SJSA1 (cell line): Measurements from ENCODE around the gene SULT4A1. TPM values are rescaled to one million over a fixed set of nuclear protein-coding genes. Genes with fewer than 3 reads are reported as not detected.

Experiments
- DNase-seq, 2 experiments: peaks; one replicate each; pipeline ENCODE4 v3.0.0-alpha.2; 2015 to 2020; ENCODE audit warnings: low spot score in 2 of 2, low read depth in 1 of 2
- H3K27ac ChIP-seq: fragments of 250-450 bp; sonication (Bioruptor Pico); 2 replicates; pipeline ENCODE4 v1.5.1; 2020; ENCODE audit warnings: mild to moderate bottlenecking, moderate library complexity
- H3K27me3 ChIP-seq: fragments of 250-450 bp; sonication (Bioruptor Pico); replicated peaks from 2 replicates; pipeline ENCODE4 v1.5.1; 2020; ENCODE audit warnings: mild to moderate bottlenecking, moderate library complexity
- H3K36me3 ChIP-seq: fragments of 250-450 bp; sonication (Bioruptor Pico); 2 replicates; pipeline ENCODE4 v1.5.1; 2020; ENCODE audit warnings: mild to moderate bottlenecking
- H3K4me1 ChIP-seq: fragments of 250-450 bp; sonication (Bioruptor Pico); replicated peaks from 2 replicates; pipeline ENCODE4 v1.6.1; 2021; ENCODE audit warnings: mild to moderate bottlenecking
- H3K4me3 ChIP-seq: fragments of 250-450 bp; sonication (Bioruptor Pico); 2 replicates; pipeline ENCODE4 v1.5.1; 2020; ENCODE audit warnings: mild to moderate bottlenecking
- H3K9me3 ChIP-seq: fragments of 250-450 bp; sonication (Bioruptor Pico); replicated peaks from 2 replicates; pipeline ENCODE4 v1.5.1; 2020; ENCODE audit warnings: mild to moderate bottlenecking
- total RNA-seq: library from RNA; depleted of rRNA; stranded (reverse); fragments of >200 nt; shearing (Covaris generic); gene quantifications from 2 replicates; pipeline ENCODE4 v1.2.3, GENCODE V29; 2014

Gene SULT4A1
- total RNA-seq, 1 experiment from 2014 or later: not detected

DNA sequence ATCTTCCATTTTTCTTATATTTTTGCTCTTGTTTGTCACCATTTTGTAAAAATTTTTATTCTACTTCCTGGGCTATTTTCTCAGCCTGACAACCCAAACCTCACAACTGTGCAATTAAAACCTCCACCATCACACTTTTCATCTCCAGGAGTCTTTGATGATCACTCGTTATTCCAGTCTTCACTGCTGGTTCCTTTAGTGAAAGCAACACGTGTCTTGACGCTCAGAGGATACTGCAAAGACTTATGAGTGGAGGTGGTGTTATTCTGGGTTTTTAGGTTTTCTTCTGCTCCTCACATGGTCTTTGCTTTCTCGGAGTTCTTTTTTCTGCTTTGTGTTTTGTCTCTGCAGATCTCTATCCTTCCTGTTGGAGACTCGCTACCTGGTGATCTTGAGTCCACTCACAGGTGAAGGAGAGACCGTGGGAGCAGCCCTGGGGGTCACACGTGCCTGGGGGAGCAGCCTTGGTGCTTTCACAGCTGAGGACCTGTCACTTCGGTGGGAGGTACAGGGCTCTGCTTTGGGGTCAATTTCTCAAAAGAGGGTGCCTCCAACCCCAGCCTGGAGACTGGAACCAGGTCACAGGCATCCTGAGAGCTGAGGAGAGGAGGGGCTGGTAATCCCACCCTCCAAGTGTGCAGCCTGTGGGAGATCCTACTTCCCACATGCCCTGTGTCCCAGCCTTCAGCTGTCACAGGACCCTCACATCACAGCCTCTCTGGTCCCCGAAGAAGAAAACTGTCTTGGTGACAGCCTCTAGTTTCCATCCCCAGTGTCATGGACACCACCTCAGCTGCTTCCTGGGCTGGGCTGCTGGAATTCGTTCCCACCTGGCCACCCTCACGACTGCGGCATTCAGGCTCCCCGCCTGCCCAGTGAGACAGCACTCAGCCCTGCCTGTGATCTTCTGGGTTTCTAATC lies 11.0 kb downstream of the SULT4A1 start:
- Histone ChIP-seq H3K4me1 (no peaks in the 10 kb centered on the region), H3K27me3 (peaks cover 11% of the 10 kb centered on the region; the same call in 1 of the 2 replicates), H3K27ac (no peak overlapping the region), H3K9me3 (no peaks in the 10 kb centered on the region), H3K4me3 (no peak overlapping the region), H3K36me3 (no peaks in the 10 kb centered on the region)
- DNase-seq: no peak

DNA sequence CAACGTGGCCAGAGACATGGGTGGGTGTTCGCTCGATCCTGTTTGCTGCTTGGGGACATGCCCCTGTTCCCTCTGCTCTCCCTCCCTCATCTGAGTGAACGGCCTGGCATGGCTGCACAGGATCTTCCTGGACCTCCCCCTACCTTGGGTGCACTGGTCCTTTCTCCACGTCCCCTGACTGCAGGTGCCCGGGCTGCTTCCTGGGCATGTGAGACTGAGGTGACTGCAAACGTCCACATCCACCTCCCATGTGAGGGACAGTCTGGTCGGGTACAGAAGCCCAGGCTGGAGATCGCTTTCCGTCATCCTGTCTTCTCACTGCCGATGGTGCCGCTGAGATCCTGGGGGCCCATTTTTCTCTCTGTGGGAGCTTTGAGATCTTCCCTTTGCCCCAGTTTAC lies 11.8 kb downstream of the SULT4A1 start:
- Histone ChIP-seq H3K4me1 (no peaks in the 10 kb centered on the region), H3K27me3 (peaks cover 11% of the 10 kb centered on the region; the same call in 1 of the 2 replicates), H3K36me3 (no peaks in the 10 kb centered on the region), H3K27ac (no peak overlapping the region), H3K9me3 (no peaks in the 10 kb centered on the region), H3K4me3 (no peak overlapping the region)
- DNase-seq: no peak

DNA sequence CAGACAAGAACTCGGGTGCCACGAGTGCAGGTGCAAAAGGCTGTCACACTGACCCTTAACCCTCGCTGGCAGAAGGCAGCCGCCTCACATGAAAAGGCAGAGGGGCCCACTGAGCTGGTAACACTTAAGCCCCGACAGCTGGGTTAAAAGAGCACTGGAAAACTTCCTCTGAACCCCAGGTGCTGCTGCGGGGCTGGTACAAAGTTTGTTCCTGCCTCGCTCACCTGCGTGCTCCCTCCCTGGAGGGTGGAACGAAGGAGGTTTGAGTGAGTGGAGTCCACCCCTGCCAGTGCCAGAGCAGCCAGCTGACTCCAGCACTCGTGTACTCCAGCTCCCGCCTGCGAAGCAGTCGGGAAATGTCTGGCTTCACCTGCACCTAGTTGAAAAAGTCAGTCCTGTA lies 12.6 kb downstream of the SULT4A1 start:
- no peak overlapping the region for H3K4me3 ChIP-seq
- no peak for DNase-seq
- peaks cover 11% of the 10 kb centered on the region; the same call in 1 of the 2 replicates for H3K27me3 ChIP-seq
- no peaks in the 10 kb centered on the region for H3K9me3 ChIP-seq
- H3K27ac ChIP-seq: no peak overlapping the region
- H3K4me1 ChIP-seq: no peaks in the 10 kb centered on the region
- no peaks in the 10 kb centered on the region for H3K36me3 ChIP-seq

GRCh38 chr22:43848366-43849171 lies 13.7 kb downstream of the SULT4A1 start:
- H3K27me3 ChIP-seq: peaks cover 11% of the 10 kb centered on the region; the same call in 1 of the 2 replicates
- no peaks in the 10 kb centered on the region for H3K36me3 ChIP-seq
- no peak overlapping the region for H3K27ac ChIP-seq
- no peaks in the 10 kb centered on the region for H3K9me3 ChIP-seq
- DNase-seq: no peak
- H3K4me1 ChIP-seq: no peaks in the 10 kb centered on the region
- no peak overlapping the region for H3K4me3 ChIP-seq

- Histone ChIP-seq H3K9me3 (no peaks in the 10 kb centered on the region), H3K27ac (no peak overlapping the region), H3K4me1 (no peaks in the 10 kb centered on the region), H3K36me3 (no peaks in the 10 kb centered on the region), H3K4me3 (no peak overlapping the region), H3K27me3 (peaks cover 11% of the 10 kb centered on the region)
- DNase-seq: no peak
These were observed 14.7 kb downstream of the SULT4A1 start for GRCh38 chr22:43847376-43848289.

- DNase-seq: no peak
- Histone ChIP-seq H3K4me1 (no peaks in the 10 kb centered on the region), H3K4me3 (no peak overlapping the region), H3K36me3 (no peaks in the 10 kb centered on the region), H3K27me3 (peaks cover 11% of the 10 kb centered on the region), H3K27ac (no peak overlapping the region), H3K9me3 (no peaks in the 10 kb centered on the region)
These were observed 15.3 kb downstream of the SULT4A1 start for GRCh38 chr22:43846966-43847365.

- Histone ChIP-seq H3K27ac (no peak overlapping the region), H3K9me3 (no peaks in the 10 kb centered on the region), H3K27me3 (peaks cover 5% of the 10 kb centered on the region), H3K4me3 (no peak overlapping the region), H3K4me1 (no peaks in the 10 kb centered on the region), H3K36me3 (no peaks in the 10 kb centered on the region)
- DNase-seq: no peak
These were observed 16.3 kb downstream of the SULT4A1 start for GRCh38 chr22:43845981-43846380.

- Histone ChIP-seq H3K27ac (no peak overlapping the region), H3K4me1 (no peaks in the 10 kb centered on the region), H3K36me3 (no peaks in the 10 kb centered on the region), H3K4me3 (no peak overlapping the region), H3K27me3 (peaks cover 4% of the 10 kb centered on the region; the same call in 1 of the 2 replicates), H3K9me3 (no peaks in the 10 kb centered on the region)
- DNase-seq: no peak
These were observed 17.5 kb downstream of the SULT4A1 start for GRCh38 chr22:43844560-43845545.

- H3K27ac ChIP-seq: no peak overlapping the region
- H3K36me3 ChIP-seq: no peaks in the 10 kb centered on the region
- no peaks in the 10 kb centered on the region for H3K4me1 ChIP-seq
- no peak overlapping the region for H3K4me3 ChIP-seq
- DNase-seq: no peak
- H3K27me3 ChIP-seq: peaks cover 7% of the 10 kb centered on the region
- no peaks in the 10 kb centered on the region for H3K9me3 ChIP-seq
These were observed 18.4 kb downstream of the SULT4A1 start for GRCh38 chr22:43843783-43844530.

GRCh38 chr22:43841742-43842141 lies 20.6 kb downstream of the SULT4A1 start:
- H3K9me3 ChIP-seq: no peaks in the 10 kb centered on the region
- no peak for DNase-seq
- H3K4me3 ChIP-seq: no peak overlapping the region
- H3K27ac ChIP-seq: no peak overlapping the region
- peaks cover 6% of the 10 kb centered on the region for H3K27me3 ChIP-seq
- no peaks in the 10 kb centered on the region for H3K4me1 ChIP-seq
- no peaks in the 10 kb centered on the region for H3K36me3 ChIP-seq

- no peaks in the 10 kb centered on the region for H3K4me1 ChIP-seq
- H3K36me3 ChIP-seq: no peaks in the 10 kb centered on the region
- H3K4me3 ChIP-seq: no peak overlapping the region
- peaks cover 6% of the 10 kb centered on the region for H3K27me3 ChIP-seq
- DNase-seq: no peak
- H3K9me3 ChIP-seq: no peaks in the 10 kb centered on the region
- no peak overlapping the region for H3K27ac ChIP-seq
These were observed 21.5 kb downstream of the SULT4A1 start for GRCh38 chr22:43840851-43841250.

- Histone ChIP-seq H3K4me3 (no peak overlapping the region), H3K4me1 (no peaks in the 10 kb centered on the region), H3K36me3 (no peaks in the 10 kb centered on the region), H3K9me3 (no peaks in the 10 kb centered on the region), H3K27ac (no peak overlapping the region), H3K27me3 (peaks cover 6% of the 10 kb centered on the region)
- no peak for DNase-seq
These were observed 21.9 kb downstream of the SULT4A1 start for GRCh38 chr22:43840431-43840830.
